ENCODE results near the gene SUMO2.

Gene SUMO2

GRCh38 chr17:75181110-75181509 is 1.6 kb downstream of the SUMO2 start:
- H3K4me3 ChIP-seq (ENCODE audit: low read depth, low read length), result peak overlapping the region; percentile 56
- peak overlapping the region; percentile 95; the same call in 1 of the 2 replicates for H3K27ac ChIP-seq (ENCODE audit: extremely low read depth, low read depth, low read length)
- POLR2A ChIA-PET, result interaction anchor here (1.0 kb wide), 2 partner anchors 9 to 26 kb away, joined by 3 to 6 read pairs; partner anchors contain the start of gene JPT1
- H3K9me3 ChIP-seq (ENCODE audit: control insufficient read depth, insufficient read depth, low read depth, low read length), result no peaks in the 10 kb centered on the region
- H3K36me3 ChIP-seq (ENCODE audit: control insufficient read depth in 2 of 2, insufficient read depth in 1 of 2, low read length in 2 of 2), result peaks cover 47 to 50% of the 10 kb centered on the region in 2 experiments
- peaks cover 5% of the 10 kb centered on the region; the same call in 1 of the 2 replicates for H3K4me1 ChIP-seq (ENCODE audit: control insufficient read depth, insufficient read depth, low read length)
- TF ChIP-seq SCRT1 (tag by site-specific recombination; IDR thresholded peaks at IDR 0.05; ENCODE audit: borderline replicate concordance) (peak; percentile 86), ZNF791 (tag by site-specific recombination; IDR thresholded peaks at IDR 0.05) (no peak), SCRT2 (tag by site-specific recombination; IDR thresholded peaks at IDR 0.05) (peak; percentile 96), PRDM4 (tag by site-specific recombination; IDR thresholded peaks at IDR 0.05) (no peak)
- TF ChIP-seq, protein P1, sequence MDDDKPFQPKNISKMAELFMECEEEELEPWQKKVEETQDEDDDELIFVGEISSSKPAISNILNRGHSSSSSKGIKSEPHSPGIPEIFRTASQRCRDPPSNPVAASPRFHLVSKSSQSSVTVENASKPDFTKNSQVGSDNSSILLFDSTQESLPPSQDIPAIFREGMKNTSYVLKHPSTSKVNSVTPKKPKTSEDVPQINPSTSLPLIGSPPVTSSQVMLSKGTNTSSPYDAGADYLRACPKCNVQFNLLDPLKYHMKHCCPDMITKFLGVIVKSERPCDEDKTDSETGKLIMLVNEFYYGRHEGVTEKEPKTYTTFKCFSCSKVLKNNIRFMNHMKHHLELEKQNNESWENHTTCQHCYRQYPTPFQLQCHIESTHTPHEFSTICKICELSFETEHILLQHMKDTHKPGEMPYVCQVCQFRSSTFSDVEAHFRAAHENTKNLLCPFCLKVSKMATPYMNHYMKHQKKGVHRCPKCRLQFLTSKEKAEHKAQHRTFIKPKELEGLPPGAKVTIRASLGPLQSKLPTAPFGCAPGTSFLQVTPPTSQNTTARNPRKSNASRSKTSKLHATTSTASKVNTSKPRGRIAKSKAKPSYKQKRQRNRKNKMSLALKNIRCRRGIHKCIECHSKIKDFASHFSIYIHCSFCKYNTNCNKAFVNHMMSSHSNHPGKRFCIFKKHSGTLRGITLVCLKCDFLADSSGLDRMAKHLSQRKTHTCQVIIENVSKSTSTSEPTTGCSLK (tag by site-specific recombination; IDR thresholded peaks at IDR 0.05), result no peak
- CTCF ChIA-PET, result interaction anchor here (0.5 to 2.0 kb wide), 6 partner anchors 9 to 90 kb away, joined by 3 to 11 read pairs (median 4); partner anchors contain the start of gene MIF4GD

- Histone ChIP-seq H3K9me3 (ENCODE audit: control insufficient read depth, insufficient read depth, low read depth, low read length) (no peaks in the 10 kb centered on the region), H3K27ac (ENCODE audit: extremely low read depth, low read depth, low read length) (no peak overlapping the region), H3K4me1 (ENCODE audit: control insufficient read depth, insufficient read depth, low read length) (peaks cover 5% of the 10 kb centered on the region; the same call in 1 of the 2 replicates), H3K4me3 (ENCODE audit: low read depth, low read length) (no peak overlapping the region), H3K36me3 (ENCODE audit: control insufficient read depth in 2 of 2, insufficient read depth in 1 of 2, low read length in 2 of 2) (peaks cover 74 to 77% of the 10 kb centered on the region in 2 experiments)
- POLR2A ChIA-PET, result interaction anchor here (0.7 kb wide), 1 partner anchor 15 kb away, joined by 3 read pairs; no protein-coding TSS in a partner anchor
- CTCF ChIA-PET, result interaction anchor here (0.7 to 1.1 kb wide), 2 partner anchors 24 to 68 kb away, joined by 3 to 4 read pairs; partner anchors contain the start of gene JPT1
- TF ChIP-seq ZFHX2 (tag by site-specific recombination; conservative IDR thresholded peaks at IDR 0.05) (peak; percentile 58), ZNF776 (tag by site-specific recombination; IDR thresholded peaks at IDR 0.05; ENCODE audit: borderline replicate concordance) (no peak), ZNF341 (tag by site-specific recombination; IDR thresholded peaks at IDR 0.05; ENCODE audit: low read depth) (no peak), EGR2 (tag by site-specific recombination; IDR thresholded peaks at IDR 0.05; ENCODE audit: low read depth) (peak; percentile 32; the same call in 1 of the 2 replicates)
- TF ChIP-seq, protein P2, sequence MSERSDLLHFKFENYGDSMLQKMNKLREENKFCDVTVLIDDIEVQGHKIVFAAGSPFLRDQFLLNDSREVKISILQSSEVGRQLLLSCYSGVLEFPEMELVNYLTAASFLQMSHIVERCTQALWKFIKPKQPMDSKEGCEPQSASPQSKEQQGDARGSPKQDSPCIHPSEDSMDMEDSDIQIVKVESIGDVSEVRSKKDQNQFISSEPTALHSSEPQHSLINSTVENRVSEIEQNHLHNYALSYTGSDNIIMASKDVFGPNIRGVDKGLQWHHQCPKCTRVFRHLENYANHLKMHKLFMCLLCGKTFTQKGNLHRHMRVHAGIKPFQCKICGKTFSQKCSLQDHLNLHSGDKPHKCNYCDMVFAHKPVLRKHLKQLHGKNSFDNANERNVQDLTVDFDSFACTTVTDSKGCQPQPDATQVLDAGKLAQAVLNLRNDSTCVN (tag by site-specific recombination; optimal IDR thresholded peaks at IDR 0.05), result no peak
Measured at GRCh38 chr17:75178453-75178852, 4.3 kb downstream of the SUMO2 start.

- CTCF ChIA-PET, result interaction anchor here (0.6 to 1.3 kb wide), 5 partner anchors 10 to 63 kb away, joined by 3 to 7 read pairs (median 5); partner anchors contain the start of gene NT5C
- peaks cover 2% of the 10 kb centered on the region; the same call in 1 of the 2 replicates for H3K4me1 ChIP-seq (ENCODE audit: control insufficient read depth, insufficient read depth, low read length)
- POLR2A ChIA-PET, result interaction anchor here (0.6 kb wide), 1 partner anchor 13 kb away, joined by 3 read pairs; no protein-coding TSS in a partner anchor
- peak overlapping the region; percentile 27; the same call in 1 of the 2 replicates for H3K27ac ChIP-seq (ENCODE audit: extremely low read depth, low read depth, low read length)
- H3K4me3 ChIP-seq (ENCODE audit: low read depth, low read length), result no peak overlapping the region
- peaks cover 90 to 94% of the 10 kb centered on the region in 2 experiments for H3K36me3 ChIP-seq (ENCODE audit: control insufficient read depth in 2 of 2, insufficient read depth in 1 of 2, low read length in 2 of 2)
- H3K9me3 ChIP-seq (ENCODE audit: control insufficient read depth, insufficient read depth, low read depth, low read length), result no peaks in the 10 kb centered on the region
- TF ChIP-seq ZBTB7A (tag by site-specific recombination; IDR thresholded peaks at IDR 0.05; ENCODE audit: low read depth), result no peak
- no peak for TF ChIP-seq ZNF837 (tag by site-specific recombination; IDR thresholded peaks at IDR 0.05)
- TF ChIP-seq ZNF2 (tag by site-specific recombination; IDR thresholded peaks at IDR 0.05), result no peak
- TF ChIP-seq, protein P3, sequence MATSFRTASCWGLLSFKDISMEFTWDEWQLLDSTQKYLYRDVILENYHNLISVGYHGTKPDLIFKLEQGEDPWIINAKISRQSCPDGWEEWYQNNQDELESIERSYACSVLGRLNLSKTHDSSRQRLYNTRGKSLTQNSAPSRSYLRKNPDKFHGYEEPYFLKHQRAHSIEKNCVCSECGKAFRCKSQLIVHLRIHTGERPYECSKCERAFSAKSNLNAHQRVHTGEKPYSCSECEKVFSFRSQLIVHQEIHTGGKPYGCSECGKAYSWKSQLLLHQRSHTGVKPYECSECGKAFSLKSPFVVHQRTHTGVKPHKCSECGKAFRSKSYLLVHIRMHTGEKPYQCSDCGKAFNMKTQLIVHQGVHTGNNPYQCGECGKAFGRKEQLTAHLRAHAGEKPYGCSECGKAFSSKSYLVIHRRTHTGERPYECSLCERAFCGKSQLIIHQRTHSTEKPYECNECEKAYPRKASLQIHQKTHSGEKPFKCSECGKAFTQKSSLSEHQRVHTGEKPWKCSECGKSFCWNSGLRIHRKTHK (tag by site-specific recombination; IDR thresholded peaks at IDR 0.05), result no peak
- TF ChIP-seq YY2 (tag by site-specific recombination; IDR thresholded peaks at IDR 0.05), result no peak
- TF ChIP-seq ZNF211 (tag by site-specific recombination; IDR thresholded peaks at IDR 0.05; ENCODE audit: low read depth), result no peak
- TF ChIP-seq ZNF426 (tag by site-specific recombination; IDR thresholded peaks at IDR 0.05), result no peak
- TF ChIP-seq, protein P4, sequence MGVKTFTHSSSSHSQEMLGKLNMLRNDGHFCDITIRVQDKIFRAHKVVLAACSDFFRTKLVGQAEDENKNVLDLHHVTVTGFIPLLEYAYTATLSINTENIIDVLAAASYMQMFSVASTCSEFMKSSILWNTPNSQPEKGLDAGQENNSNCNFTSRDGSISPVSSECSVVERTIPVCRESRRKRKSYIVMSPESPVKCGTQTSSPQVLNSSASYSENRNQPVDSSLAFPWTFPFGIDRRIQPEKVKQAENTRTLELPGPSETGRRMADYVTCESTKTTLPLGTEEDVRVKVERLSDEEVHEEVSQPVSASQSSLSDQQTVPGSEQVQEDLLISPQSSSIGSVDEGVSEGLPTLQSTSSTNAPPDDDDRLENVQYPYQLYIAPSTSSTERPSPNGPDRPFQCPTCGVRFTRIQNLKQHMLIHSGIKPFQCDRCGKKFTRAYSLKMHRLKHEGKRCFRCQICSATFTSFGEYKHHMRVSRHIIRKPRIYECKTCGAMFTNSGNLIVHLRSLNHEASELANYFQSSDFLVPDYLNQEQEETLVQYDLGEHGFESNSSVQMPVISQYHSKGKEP (tag by site-specific recombination; IDR thresholded peaks at IDR 0.05), result no peak
- TF ChIP-seq ZBTB21 (tag by site-specific recombination; IDR thresholded peaks at IDR 0.05), result no peak
Measured at GRCh38 chr17:75176625-75177024, 6.1 kb downstream of the SUMO2 start.
